H9 (cell line): ENCODE results near the gene RIT2. TPM values are rescaled to one million over a fixed set of nuclear protein-coding genes. Genes with fewer than 3 reads are reported as not detected.

ENCODE experiments used
- DNase-seq: peaks from one replicate; pipeline ENCODE4 v3.0.0-alpha.2; 2017
- H2AFZ ChIP-seq: one replicate; pipeline ENCODE4 v1.6.1; 2013; ENCODE audit warnings: mild to moderate bottlenecking, low read length, control low read depth, moderate library complexity
- H2AK5ac ChIP-seq: 2 replicates; pipeline ENCODE4 v1.6.1; 2013; ENCODE audit warnings: low read length, control low read depth, mixed read lengths; ENCODE audit not compliant: insufficient read length
- H2BK120ac ChIP-seq: one replicate; pipeline ENCODE4 v1.6.1; 2013; ENCODE audit warnings: low read depth, mild to moderate bottlenecking, low read length, control low read depth, inconsistent platforms; ENCODE audit not compliant: poor library complexity, severe bottlenecking
- H2BK12ac ChIP-seq: 2 replicates; pipeline ENCODE4 v1.6.1; 2013; ENCODE audit warnings: low read length, control low read depth, mixed read lengths, low read depth; ENCODE audit not compliant: insufficient read length
- H2BK15ac ChIP-seq: 2 replicates; pipeline ENCODE4 v1.6.1; 2013; ENCODE audit warnings: low read depth, low read length, control low read depth
- H2BK20ac ChIP-seq: one replicate; pipeline ENCODE4 v1.6.1; 2013; ENCODE audit warnings: low read depth, mild to moderate bottlenecking, low read length, control low read depth, inconsistent platforms; ENCODE audit not compliant: poor library complexity, severe bottlenecking
- H2BK5ac ChIP-seq: 2 replicates; pipeline ENCODE4 v1.6.1; 2013; ENCODE audit warnings: low read length, control low read depth, mixed read lengths; ENCODE audit not compliant: insufficient read length
- H3K14ac ChIP-seq: 2 replicates; pipeline ENCODE4 v1.6.1; 2013; ENCODE audit warnings: low read length, control low read depth; ENCODE audit not compliant: insufficient read depth
- H3K18ac ChIP-seq: 2 replicates; pipeline ENCODE4 v1.6.1; 2013; ENCODE audit warnings: low read depth, mild to moderate bottlenecking, mixed read lengths, low read length, control low read depth; ENCODE audit not compliant: insufficient read length
- H3K23ac ChIP-seq: 2 replicates; pipeline ENCODE4 v1.6.1; 2013; ENCODE audit warnings: low read length, control low read depth, mixed read lengths, low read depth; ENCODE audit not compliant: insufficient read length
- H3K23me2 ChIP-seq: 2 replicates; pipeline ENCODE4 v1.6.1; 2013; ENCODE audit warnings: low read depth, mild to moderate bottlenecking, mixed read lengths, low read length, control low read depth; ENCODE audit not compliant: insufficient read length, poor library complexity, severe bottlenecking
- H3K27ac ChIP-seq: 2 replicates; pipeline ENCODE4 v1.5.1; 2013; ENCODE audit warnings: low read length, control low read depth, mixed read lengths, low read depth; ENCODE audit not compliant: insufficient read length
- H3K27me3 ChIP-seq: 2 replicates; pipeline ENCODE4 v1.6.1; 2013; ENCODE audit warnings: low read length, control low read depth, inconsistent platforms; ENCODE audit not compliant: insufficient read depth
- H3K4ac ChIP-seq: 2 replicates; pipeline ENCODE4 v1.6.1; 2013; ENCODE audit warnings: low read depth, mild to moderate bottlenecking, control low read depth, inconsistent platforms, low read length, moderate library complexity
- H3K4me1 ChIP-seq: 2 replicates; pipeline ENCODE4 v1.6.1; 2013; ENCODE audit warnings: low read length, control low read depth, inconsistent platforms; ENCODE audit not compliant: insufficient read depth
- H3K4me2 ChIP-seq: 2 replicates; pipeline ENCODE4 v1.6.1; 2013; ENCODE audit warnings: low read length, control low read depth, mixed read lengths; ENCODE audit not compliant: insufficient read length, insufficient read depth
- H3K56ac ChIP-seq: 2 replicates; pipeline ENCODE4 v1.6.1; 2013; ENCODE audit warnings: low read depth, mild to moderate bottlenecking, mixed read lengths, low read length, control low read depth; ENCODE audit not compliant: insufficient read length
- H3K79me1 ChIP-seq: 2 replicates; pipeline ENCODE4 v1.6.1; 2013; ENCODE audit warnings: low read depth, mild to moderate bottlenecking, moderate library complexity, low read length, control low read depth, inconsistent platforms; ENCODE audit not compliant: insufficient read depth, poor library complexity, severe bottlenecking
- H3K79me2 ChIP-seq: 2 replicates; pipeline ENCODE4 v1.6.1; 2013; ENCODE audit warnings: low read length, control low read depth, inconsistent platforms; ENCODE audit not compliant: insufficient read depth
- H3K9ac ChIP-seq: 2 replicates; pipeline ENCODE4 v1.6.1; 2013; ENCODE audit warnings: low read length, control low read depth, mixed read lengths; ENCODE audit not compliant: insufficient read length; ENCODE audit errors: extremely low read depth
- H3K9me3 ChIP-seq: one replicate; pipeline ENCODE4 v1.6.1; 2013; ENCODE audit warnings: low read depth, low read length, inconsistent platforms; ENCODE audit not compliant: control insufficient read depth
- H3T11ph ChIP-seq: one replicate; pipeline ENCODE4 v1.6.1; 2013; ENCODE audit warnings: mild to moderate bottlenecking, low read length, control low read depth, inconsistent platforms
- H4K20me1 ChIP-seq: one replicate; pipeline ENCODE4 v1.6.1; 2013; ENCODE audit not compliant: control insufficient read depth, insufficient read length, insufficient read depth
- H4K5ac ChIP-seq: 2 replicates; pipeline ENCODE4 v1.6.1; 2013; ENCODE audit warnings: low read depth, mild to moderate bottlenecking, mixed read lengths, low read length, control low read depth; ENCODE audit not compliant: insufficient read length
- H4K8ac ChIP-seq: replicated peaks from 2 replicates; pipeline ENCODE4 v1.6.1; 2013; ENCODE audit warnings: low read length, control low read depth, mixed read lengths, low read depth; ENCODE audit not compliant: insufficient read length
- H4K91ac ChIP-seq: 2 replicates; pipeline ENCODE4 v1.6.1; 2013; ENCODE audit warnings: low read depth, mild to moderate bottlenecking, moderate library complexity, mixed read lengths, low read length, control low read depth; ENCODE audit not compliant: insufficient read length
- H3K27ac Mint-ChIP-seq, 3 experiments: 2 replicates in 2 of 3; 3 replicates in 1 of 3; pipeline ENCODE4 v1.8.0; 2020 to 2021; ENCODE audit warnings: mixed read lengths in 3 of 3, mild to moderate bottlenecking in 1 of 3, moderate library complexity in 1 of 3
- H3K27me3 Mint-ChIP-seq: 2 replicates; pipeline ENCODE4 v1.8.0; 2021; ENCODE audit warnings: low read depth, mild to moderate bottlenecking, moderate library complexity, mixed read lengths
- H3K36me3 Mint-ChIP-seq, 3 experiments: 2 replicates in 2 of 3; 3 replicates in 1 of 3; pipeline ENCODE4 v1.8.0; 2020 to 2021; ENCODE audit warnings: low read depth in 3 of 3, mixed read lengths in 3 of 3; ENCODE audit not compliant: insufficient read depth in 1 of 3
- H3K4me1 Mint-ChIP-seq, 2 experiments: 2 replicates each; pipeline ENCODE4 v1.8.0; 2020; ENCODE audit warnings: mixed read lengths in 2 of 2
- H3K4me3 Mint-ChIP-seq, 2 experiments: 2 replicates in 1 of 2; 3 replicates in 1 of 2; pipeline ENCODE4 v1.8.0; 2020 to 2021; ENCODE audit warnings: mild to moderate bottlenecking in 2 of 2, mixed read lengths in 2 of 2, moderate library complexity in 1 of 2
- H3K9me3 Mint-ChIP-seq, 2 experiments: 2 replicates in 1 of 2; 3 replicates in 1 of 2; pipeline ENCODE4 v1.8.0; 2020; ENCODE audit warnings: mild to moderate bottlenecking in 2 of 2, mixed read lengths in 2 of 2, moderate library complexity in 1 of 2
- total RNA-seq: library from RNA; stranded (reverse); gene quantifications from 2 replicates; pipeline ENCODE4 v1.2.1, GENCODE V29; 2021
- TF ChIP-seq, protein P1 (sequence below): fragments of 200-600 bp; sonication (generic); conservative IDR thresholded peaks from 3 replicates; pipeline ENCODE4 v1.8.0; 2021; ENCODE audit warnings: antibody characterized with exemption, mild to moderate bottlenecking

The RIT2 gene
- total RNA-seq, 1 experiment from 2014 or later: 1.2 TPM

DNA sequence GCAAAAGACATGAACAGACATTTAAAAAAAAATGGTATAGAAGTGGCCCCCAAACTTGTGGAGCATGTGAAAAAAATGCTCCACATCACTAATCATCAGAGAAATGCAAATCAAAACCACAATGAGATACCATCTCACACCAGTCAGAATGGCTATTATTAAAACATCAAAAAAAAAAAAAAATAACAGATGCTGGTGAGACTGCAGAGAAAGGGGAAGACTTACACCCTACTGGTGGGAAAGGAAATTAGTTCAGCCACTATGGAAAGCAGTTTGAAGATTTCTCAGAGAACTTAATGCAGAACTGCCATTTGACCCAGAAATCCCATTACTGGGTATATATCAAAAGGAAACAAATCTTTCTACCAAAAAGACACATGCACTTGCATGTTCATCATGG is 164.8 kb downstream of the RIT2 start:
- H3K4me1 Mint-ChIP-seq: peaks cover 0 to 5% of the 10 kb centered on the region in 2 experiments; a peak in 2 of 4 replicates

More for the DNA sequence above, 164.8 kb downstream of the RIT2 start:
- peaks cover 0 to 4% of the 10 kb centered on the region in 2 experiments; a peak in 2 of 5 replicates for H3K9me3 Mint-ChIP-seq
- H3K27ac Mint-ChIP-seq: no peak overlapping the region
- H3K56ac ChIP-seq: no peak overlapping the region
- H2BK12ac ChIP-seq: no peak overlapping the region
- no peaks in the 10 kb centered on the region for H3K9me3 ChIP-seq
- H4K20me1 ChIP-seq: no peaks in the 10 kb centered on the region
- H2BK15ac ChIP-seq: no peak overlapping the region
- H3K27me3 Mint-ChIP-seq: no peaks in the 10 kb centered on the region
- no peak overlapping the region for H3K14ac ChIP-seq
- no peak overlapping the region for H4K8ac ChIP-seq
- H3K79me2 ChIP-seq: no peaks in the 10 kb centered on the region
- H3K27me3 ChIP-seq: no peaks in the 10 kb centered on the region
- H2BK20ac ChIP-seq: no peak overlapping the region
- no peaks in the 10 kb centered on the region for H3K79me1 ChIP-seq
- no peak overlapping the region for H3K27ac ChIP-seq
- H3K36me3 Mint-ChIP-seq: no peaks in the 10 kb centered on the region
- no peaks in the 10 kb centered on the region for H3K23me2 ChIP-seq
- no peak overlapping the region for H4K91ac ChIP-seq
- no peak overlapping the region for H3K4me3 Mint-ChIP-seq
- no peak overlapping the region for H3K23ac ChIP-seq
- TF ChIP-seq, protein P1, sequence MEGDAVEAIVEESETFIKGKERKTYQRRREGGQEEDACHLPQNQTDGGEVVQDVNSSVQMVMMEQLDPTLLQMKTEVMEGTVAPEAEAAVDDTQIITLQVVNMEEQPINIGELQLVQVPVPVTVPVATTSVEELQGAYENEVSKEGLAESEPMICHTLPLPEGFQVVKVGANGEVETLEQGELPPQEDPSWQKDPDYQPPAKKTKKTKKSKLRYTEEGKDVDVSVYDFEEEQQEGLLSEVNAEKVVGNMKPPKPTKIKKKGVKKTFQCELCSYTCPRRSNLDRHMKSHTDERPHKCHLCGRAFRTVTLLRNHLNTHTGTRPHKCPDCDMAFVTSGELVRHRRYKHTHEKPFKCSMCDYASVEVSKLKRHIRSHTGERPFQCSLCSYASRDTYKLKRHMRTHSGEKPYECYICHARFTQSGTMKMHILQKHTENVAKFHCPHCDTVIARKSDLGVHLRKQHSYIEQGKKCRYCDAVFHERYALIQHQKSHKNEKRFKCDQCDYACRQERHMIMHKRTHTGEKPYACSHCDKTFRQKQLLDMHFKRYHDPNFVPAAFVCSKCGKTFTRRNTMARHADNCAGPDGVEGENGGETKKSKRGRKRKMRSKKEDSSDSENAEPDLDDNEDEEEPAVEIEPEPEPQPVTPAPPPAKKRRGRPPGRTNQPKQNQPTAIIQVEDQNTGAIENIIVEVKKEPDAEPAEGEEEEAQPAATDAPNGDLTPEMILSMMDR: peak; percentile 37; the same call in 1 of the 3 replicates
- no peak overlapping the region for H4K5ac ChIP-seq
- no peak overlapping the region for H3K9ac ChIP-seq
- H3K4ac ChIP-seq: no peak overlapping the region
- no peak overlapping the region for H3K18ac ChIP-seq
- no peak overlapping the region for H2BK120ac ChIP-seq
- H3T11ph ChIP-seq: no peak overlapping the region
- H3K4me1 ChIP-seq: no peaks in the 10 kb centered on the region
- no peak for DNase-seq
- no peak overlapping the region for H2BK5ac ChIP-seq
- H2AFZ ChIP-seq: no peak overlapping the region
- H2AK5ac ChIP-seq: no peak overlapping the region
- H3K4me2 ChIP-seq: no peak overlapping the region
